HepG2 (cell line): ENCODE data around the gene DNMT3L. TPM values are rescaled to one million over a fixed set of nuclear protein-coding genes. Genes with fewer than 3 reads are reported as not detected.

ENCODE experiments used
- BHLHE40 ChIP-seq: IDR thresholded peaks from 2 replicates; pipeline ENCODE4 v1.6.1; 2011; ENCODE audit warnings: low read length, improper control_type of control experiment
- CCAR2 ChIP-seq: fragments of 200-400 bp; formaldehyde crosslinking; optimal IDR thresholded peaks from 2 replicates; pipeline ENCODE3; 2018; ENCODE audit warnings: low read depth, mild to moderate bottlenecking, low read length, moderate library complexity
- CEBPB ChIP-seq: IDR thresholded peaks from 2 replicates; pipeline ENCODE4 v1.6.1; 2011; ENCODE audit warnings: low read depth, low read length, improper control_type of control experiment, borderline replicate concordance
- CEBPG ChIP-seq: IDR thresholded peaks from 2 replicates; pipeline ENCODE4 v1.6.1; 2016
- FOXA3 ChIP-seq: IDR thresholded peaks from 2 replicates; pipeline ENCODE4 v1.6.1; 2016; ENCODE audit warnings: missing genetic modification reagents, missing compliant biosample characterization
- GATAD2A ChIP-seq: IDR thresholded peaks from 2 replicates; pipeline ENCODE4 v1.6.1; 2016
- GFI1 ChIP-seq: sonication (generic); formaldehyde crosslinking; IDR thresholded peaks from 2 replicates; pipeline ENCODE4 v1.5.0; 2020; ENCODE audit warnings: missing genetic modification reagents, mild to moderate bottlenecking, borderline replicate concordance
- HHEX ChIP-seq: IDR thresholded peaks from 2 replicates; pipeline ENCODE4 v1.6.1; 2016; ENCODE audit warnings: control low read depth
- HNRNPL ChIP-seq: fragments of 200-400 bp; formaldehyde crosslinking; IDR thresholded peaks from 2 replicates; pipeline ENCODE4 v1.6.1; 2017; ENCODE audit warnings: mild to moderate bottlenecking, low read depth, low read length
- HOXA5 ChIP-seq: sonication (generic); formaldehyde crosslinking; IDR thresholded peaks from 2 replicates; pipeline ENCODE4 v1.4.0; 2020; ENCODE audit warnings: missing genetic modification reagents
- KLF12 ChIP-seq: sonication (generic); formaldehyde crosslinking; IDR thresholded peaks from 2 replicates; pipeline ENCODE4 v1.4.0; 2020; ENCODE audit warnings: missing genetic modification reagents, borderline replicate concordance
- MAZ ChIP-seq, 2 experiments: sonication (generic) in 1 of 2; formaldehyde crosslinking in 1 of 2; IDR thresholded peaks; 2 replicates each; pipeline versions ENCODE4 v1.5.0 to v1.6.1; 2012 to 2020; ENCODE audit warnings: low read depth in 2 of 2, mild to moderate bottlenecking in 2 of 2, borderline replicate concordance in 1 of 2, improper control_type of control experiment in 1 of 2, low read length in 1 of 2, missing genetic modification reagents in 1 of 2, moderate library complexity in 1 of 2
- PITX1 ChIP-seq: sonication (generic); formaldehyde crosslinking; IDR thresholded peaks from 2 replicates; pipeline ENCODE4 v1.5.1; 2020; ENCODE audit warnings: mild to moderate bottlenecking, missing genetic modification reagents
- RARA ChIP-seq: IDR thresholded peaks from 2 replicates; pipeline ENCODE4 v1.6.1; 2016; ENCODE audit warnings: missing genetic modification reagents, missing compliant biosample characterization
- RCOR2 ChIP-seq: IDR thresholded peaks from 2 replicates; pipeline ENCODE4 v1.6.1; 2016; ENCODE audit warnings: missing biosample characterization, missing genetic modification reagents
- SMC3 ChIP-seq: IDR thresholded peaks from 2 replicates; pipeline ENCODE4 v1.6.1; 2011; ENCODE audit warnings: low read length, improper control_type of control experiment
- SSRP1 ChIP-seq: IDR thresholded peaks from 2 replicates; pipeline ENCODE4 v1.6.1; 2016; ENCODE audit warnings: control low read depth
- STAG1 ChIP-seq: sonication (generic); formaldehyde crosslinking; IDR thresholded peaks from 2 replicates; pipeline ENCODE4 v1.4.0; 2020; ENCODE audit warnings: missing genetic modification reagents
- TBX2 ChIP-seq: sonication (generic); formaldehyde crosslinking; IDR thresholded peaks from 2 replicates; pipeline ENCODE4 v1.5.0; 2020; ENCODE audit warnings: missing genetic modification reagents, mild to moderate bottlenecking, borderline replicate concordance
- TBX3 ChIP-seq: fragments of 450-650 bp; IDR thresholded peaks from 2 replicates; pipeline ENCODE4 v1.6.1; 2017; ENCODE audit warnings: antibody characterized with exemption, mild to moderate bottlenecking, inconsistent platforms, borderline replicate concordance
- ZFP36L1 ChIP-seq: sonication (generic); formaldehyde crosslinking; IDR thresholded peaks from 2 replicates; pipeline ENCODE4 v1.8.0; 2022; ENCODE audit warnings: mild to moderate bottlenecking, missing genetic modification reagents, moderate library complexity
- ZFP62 ChIP-seq: sonication (generic); formaldehyde crosslinking; IDR thresholded peaks from 2 replicates; pipeline ENCODE4 v1.4.0; 2020; ENCODE audit warnings: missing genetic modification reagents
- ZFP90 ChIP-seq: sonication (generic); formaldehyde crosslinking; IDR thresholded peaks from 2 replicates; pipeline ENCODE4 v1.8.0; 2022; ENCODE audit warnings: missing genetic modification reagents, mild to moderate bottlenecking, inconsistent platforms, borderline replicate concordance
- ZKSCAN5 ChIP-seq: sonication (generic); formaldehyde crosslinking; IDR thresholded peaks from 2 replicates; pipeline ENCODE4 v1.5.1; 2020; ENCODE audit warnings: mild to moderate bottlenecking, missing genetic modification reagents
- ZMYM2 ChIP-seq: sonication (generic); formaldehyde crosslinking; IDR thresholded peaks from 2 replicates; pipeline ENCODE4 v1.8.0; 2022; ENCODE audit warnings: mild to moderate bottlenecking, missing genetic modification reagents
- ZNF598 ChIP-seq: sonication (generic); formaldehyde crosslinking; IDR thresholded peaks from 2 replicates; pipeline ENCODE4 v1.5.1; 2020; ENCODE audit warnings: mild to moderate bottlenecking, missing genetic modification reagents, borderline replicate concordance
- ZNF607 ChIP-seq: sonication (generic); formaldehyde crosslinking; IDR thresholded peaks from 2 replicates; pipeline ENCODE4 v1.5.1; 2020; ENCODE audit warnings: missing genetic modification reagents, mild to moderate bottlenecking, borderline replicate concordance
- polyA plus RNA-seq, 8 experiments: library from polyadenylated mRNA; depleted of rRNA in 3 of 8; stranded (reverse) in 7 of 8; unstranded in 1 of 8; fragments of >200 nt; fragmentation: Illumina TruSeq in 4 of 8; extraction: Trizol in 4 of 8; gene quantifications; 2 replicates each; pipeline versions ENCODE4 v1.2.1 to v1.2.3, GENCODE V29; 2011 to 2016; ENCODE audit warnings: low read depth in 4 of 8, missing spikeins in 1 of 8, mixed read lengths in 1 of 8; ENCODE audit not compliant: insufficient read depth in 1 of 8
- total RNA-seq, 5 experiments: library from RNA; depleted of rRNA; stranded (reverse); fragments of >200 nt; fragmentation: Illumina TruSeq; extraction: Trizol; gene quantifications; 2 replicates each; pipeline ENCODE4 v1.2.3, GENCODE V29; 2016; ENCODE audit warnings: low read depth in 1 of 5
- TF ChIP-seq, protein P1 (sequence below): sonication (generic); formaldehyde crosslinking; IDR thresholded peaks from 2 replicates; pipeline ENCODE4 v1.4.0; 2020; ENCODE audit warnings: mild to moderate bottlenecking, missing genetic modification reagents
- TF ChIP-seq, protein P2 (sequence below): sonication (generic); formaldehyde crosslinking; IDR thresholded peaks from 2 replicates; pipeline ENCODE4 v1.5.1; 2020; ENCODE audit warnings: mild to moderate bottlenecking, moderate library complexity, missing genetic modification reagents

DNMT3L gene
- total and polyA plus RNA-seq, 2 of the 13 experiments (the other 11 are each of a cell fraction or from before 2014, with no cell fraction given), result 0.75 to 1.7 TPM

DNA sequence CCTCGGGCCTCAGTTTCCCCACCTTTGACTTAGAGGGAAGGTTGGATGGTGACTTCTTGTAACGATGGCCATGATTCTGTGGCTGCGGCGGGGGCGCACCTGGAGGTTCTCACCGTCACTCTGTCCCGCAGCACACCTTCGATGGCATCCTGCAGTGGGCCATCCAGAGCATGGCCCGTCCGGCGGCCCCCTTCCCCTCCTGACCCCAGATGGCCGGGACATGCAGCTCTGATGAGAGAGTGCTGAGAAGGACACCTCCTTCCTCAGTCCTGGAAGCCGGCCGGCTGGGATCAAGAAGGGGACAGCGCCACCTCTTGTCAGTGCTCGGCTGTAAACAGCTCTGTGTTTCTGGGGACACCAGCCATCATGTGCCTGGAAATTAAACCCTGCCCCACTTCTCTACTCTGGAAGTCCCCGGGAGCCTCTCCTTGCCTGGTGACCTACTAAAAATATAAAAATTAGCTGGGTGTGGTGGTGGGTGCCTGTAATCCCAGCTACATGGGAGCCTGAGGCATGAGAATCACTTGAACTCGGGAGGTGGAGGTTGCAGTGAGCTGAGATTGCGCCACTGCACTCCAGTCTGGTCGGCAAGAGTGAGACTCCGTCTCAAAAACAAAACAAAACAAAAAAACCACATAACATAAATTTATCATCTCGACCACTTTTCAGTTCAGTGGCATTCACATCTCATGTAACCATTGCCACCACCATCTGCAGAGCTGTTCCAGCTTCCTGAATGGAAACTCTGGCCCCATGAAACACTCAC is 36.0 kb upstream of the DNMT3L start (continued):
- TF ChIP-seq SMC3 (peak; percentile 83), BHLHE40 (peak; percentile 34; the same call in 1 of the 2 replicates), CEBPB (peak; percentile 40; the same call in 1 of the 2 replicates), FOXA3 (CRISPR knock-in tag) (peak; percentile 70), ZMYM2 (peak; percentile 3; the same call in 1 of the 2 replicates), ZFP62 (CRISPR knock-in tag) (no peak), CEBPG (CRISPR knock-in tag) (peak; percentile 19; the same call in 1 of the 2 replicates), HOXA5 (CRISPR knock-in tag) (0 out of 2 replicates have a peak, but pooled peaks have one; percentile 37), RCOR2 (CRISPR knock-in tag) (no peak), KLF12 (no peak), TBX2 (CRISPR knock-in tag) (peak; percentile 52; the same call in 1 of the 2 replicates), RARA (CRISPR knock-in tag) (peak; percentile 16; the same call in 1 of the 2 replicates), ZKSCAN5 (no peak), CCAR2 (no peak), STAG1 (peak; percentile 89), ZNF598 (no peak), GFI1 (CRISPR knock-in tag) (no peak), HNRNPL (no peak), TBX3 (no peak), SSRP1 (CRISPR knock-in tag) (no peak), ZNF607 (CRISPR knock-in tag) (peak; percentile 72; the same call in 1 of the 2 replicates), GATAD2A (CRISPR knock-in tag) (peak; percentile 42; the same call in 1 of the 2 replicates), ZFP36L1 (CRISPR knock-in tag) (no peak), HHEX (CRISPR knock-in tag) (no peak), ZFP90 (0 out of 2 replicates have a peak, but pooled peaks have one; percentile 36), MAZ (IDR thresholded peaks at IDR 0.05; ENCODE audit: borderline replicate concordance, low read depth, low read length) (no peak), MAZ (CRISPR knock-in tag; IDR thresholded peaks at IDR 0.05; ENCODE audit: low read depth) (peak; percentile 44; the same call in 1 of the 2 replicates), PITX1 (peak; percentile 24; the same call in 1 of the 2 replicates)
- TF ChIP-seq, protein P1, sequence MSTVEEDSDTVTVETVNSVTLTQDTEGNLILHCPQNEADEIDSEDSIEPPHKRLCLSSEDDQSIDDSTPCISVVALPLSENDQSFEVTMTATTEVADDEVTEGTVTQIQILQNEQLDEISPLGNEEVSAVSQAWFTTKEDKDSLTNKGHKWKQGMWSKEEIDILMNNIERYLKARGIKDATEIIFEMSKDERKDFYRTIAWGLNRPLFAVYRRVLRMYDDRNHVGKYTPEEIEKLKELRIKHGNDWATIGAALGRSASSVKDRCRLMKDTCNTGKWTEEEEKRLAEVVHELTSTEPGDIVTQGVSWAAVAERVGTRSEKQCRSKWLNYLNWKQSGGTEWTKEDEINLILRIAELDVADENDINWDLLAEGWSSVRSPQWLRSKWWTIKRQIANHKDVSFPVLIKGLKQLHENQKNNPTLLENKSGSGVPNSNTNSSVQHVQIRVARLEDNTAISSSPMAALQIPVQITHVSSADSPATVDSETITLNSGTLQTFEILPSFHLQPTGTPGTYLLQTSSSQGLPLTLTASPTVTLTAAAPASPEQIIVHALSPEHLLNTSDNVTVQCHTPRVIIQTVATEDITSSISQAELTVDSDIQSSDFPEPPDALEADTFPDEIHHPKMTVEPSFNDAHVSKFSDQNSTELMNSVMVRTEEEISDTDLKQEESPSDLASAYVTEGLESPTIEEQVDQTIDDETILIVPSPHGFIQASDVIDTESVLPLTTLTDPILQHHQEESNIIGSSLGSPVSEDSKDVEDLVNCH (CRISPR knock-in tag), result no peak
- TF ChIP-seq, protein P2, sequence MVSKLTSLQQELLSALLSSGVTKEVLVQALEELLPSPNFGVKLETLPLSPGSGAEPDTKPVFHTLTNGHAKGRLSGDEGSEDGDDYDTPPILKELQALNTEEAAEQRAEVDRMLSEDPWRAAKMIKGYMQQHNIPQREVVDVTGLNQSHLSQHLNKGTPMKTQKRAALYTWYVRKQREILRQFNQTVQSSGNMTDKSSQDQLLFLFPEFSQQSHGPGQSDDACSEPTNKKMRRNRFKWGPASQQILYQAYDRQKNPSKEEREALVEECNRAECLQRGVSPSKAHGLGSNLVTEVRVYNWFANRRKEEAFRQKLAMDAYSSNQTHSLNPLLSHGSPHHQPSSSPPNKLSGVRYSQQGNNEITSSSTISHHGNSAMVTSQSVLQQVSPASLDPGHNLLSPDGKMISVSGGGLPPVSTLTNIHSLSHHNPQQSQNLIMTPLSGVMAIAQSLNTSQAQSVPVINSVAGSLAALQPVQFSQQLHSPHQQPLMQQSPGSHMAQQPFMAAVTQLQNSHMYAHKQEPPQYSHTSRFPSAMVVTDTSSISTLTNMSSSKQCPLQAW (CRISPR knock-in tag), result peak; percentile 66; the same call in 1 of the 2 replicates
